ENCODE data around the gene MEF2D.
A peak's percentile ranks its signal among the peaks of the same experiment; 100 is the strongest.

Gene MEF2D

DNA sequence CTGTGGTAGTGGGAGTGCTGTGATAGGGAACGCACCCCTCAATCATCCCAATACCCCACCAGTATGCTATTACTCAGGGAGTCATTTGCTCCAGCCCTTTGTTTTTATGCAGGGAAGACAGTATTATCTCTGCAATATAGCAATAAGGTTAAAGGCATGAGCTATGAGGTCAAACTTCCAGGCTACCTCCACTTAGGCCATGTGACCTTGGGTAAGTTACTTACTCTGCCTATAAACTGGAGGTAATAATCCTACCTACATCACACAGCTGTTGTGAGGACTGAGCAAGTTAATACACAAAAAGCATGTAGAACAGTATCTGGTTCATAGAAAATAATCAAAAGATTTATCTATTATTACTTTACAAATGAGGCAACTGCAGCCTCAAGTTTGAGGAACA, 30.1 kb downstream of the MEF2D start:
- no peak for DNase-seq (ENCODE audit: low read depth)
- TF ChIP-seq, protein P1, sequence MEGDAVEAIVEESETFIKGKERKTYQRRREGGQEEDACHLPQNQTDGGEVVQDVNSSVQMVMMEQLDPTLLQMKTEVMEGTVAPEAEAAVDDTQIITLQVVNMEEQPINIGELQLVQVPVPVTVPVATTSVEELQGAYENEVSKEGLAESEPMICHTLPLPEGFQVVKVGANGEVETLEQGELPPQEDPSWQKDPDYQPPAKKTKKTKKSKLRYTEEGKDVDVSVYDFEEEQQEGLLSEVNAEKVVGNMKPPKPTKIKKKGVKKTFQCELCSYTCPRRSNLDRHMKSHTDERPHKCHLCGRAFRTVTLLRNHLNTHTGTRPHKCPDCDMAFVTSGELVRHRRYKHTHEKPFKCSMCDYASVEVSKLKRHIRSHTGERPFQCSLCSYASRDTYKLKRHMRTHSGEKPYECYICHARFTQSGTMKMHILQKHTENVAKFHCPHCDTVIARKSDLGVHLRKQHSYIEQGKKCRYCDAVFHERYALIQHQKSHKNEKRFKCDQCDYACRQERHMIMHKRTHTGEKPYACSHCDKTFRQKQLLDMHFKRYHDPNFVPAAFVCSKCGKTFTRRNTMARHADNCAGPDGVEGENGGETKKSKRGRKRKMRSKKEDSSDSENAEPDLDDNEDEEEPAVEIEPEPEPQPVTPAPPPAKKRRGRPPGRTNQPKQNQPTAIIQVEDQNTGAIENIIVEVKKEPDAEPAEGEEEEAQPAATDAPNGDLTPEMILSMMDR (conservative IDR thresholded peaks at IDR 0.05; ENCODE audit: low read depth, low read length) = no peak
- no peak overlapping the region for H3K4me3 ChIP-seq (ENCODE audit: low read depth, low read length)

DNA sequence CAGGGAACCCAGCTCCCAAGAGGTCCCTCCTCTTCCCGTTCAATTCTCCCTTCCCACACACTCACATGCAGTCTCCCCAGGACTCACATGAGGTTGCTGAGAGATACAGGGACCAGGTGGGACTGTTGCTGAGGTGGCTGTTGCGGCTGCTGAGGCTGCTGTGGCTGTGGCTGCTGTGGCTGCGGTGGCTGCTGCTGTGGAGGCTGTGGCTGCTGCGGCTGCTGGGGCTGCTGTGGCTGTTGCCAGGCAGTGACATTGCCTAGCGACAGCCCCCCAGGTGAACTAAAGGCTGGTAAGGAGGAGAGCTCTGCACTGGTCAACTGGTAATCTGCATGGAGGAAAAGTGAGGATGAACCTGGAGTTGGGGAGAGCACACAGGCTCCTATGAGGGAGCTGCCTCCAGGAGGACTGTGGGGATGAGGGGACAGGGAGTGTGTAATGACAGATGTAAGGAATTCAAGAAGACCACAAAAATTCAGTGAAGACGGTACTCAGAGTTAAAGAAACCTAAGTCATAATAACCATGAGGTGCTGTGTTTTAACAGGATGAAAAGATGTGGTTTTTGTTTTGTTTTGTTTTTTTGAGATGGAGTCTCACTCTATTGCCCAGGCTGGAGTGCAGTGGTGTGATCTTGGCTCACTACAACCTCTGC, 31.8 kb downstream of the MEF2D start:
- no peak for DNase-seq (ENCODE audit: low read depth)
- TF ChIP-seq, protein P1 (conservative IDR thresholded peaks at IDR 0.05; ENCODE audit: low read depth, low read length) = no peak

DNA sequence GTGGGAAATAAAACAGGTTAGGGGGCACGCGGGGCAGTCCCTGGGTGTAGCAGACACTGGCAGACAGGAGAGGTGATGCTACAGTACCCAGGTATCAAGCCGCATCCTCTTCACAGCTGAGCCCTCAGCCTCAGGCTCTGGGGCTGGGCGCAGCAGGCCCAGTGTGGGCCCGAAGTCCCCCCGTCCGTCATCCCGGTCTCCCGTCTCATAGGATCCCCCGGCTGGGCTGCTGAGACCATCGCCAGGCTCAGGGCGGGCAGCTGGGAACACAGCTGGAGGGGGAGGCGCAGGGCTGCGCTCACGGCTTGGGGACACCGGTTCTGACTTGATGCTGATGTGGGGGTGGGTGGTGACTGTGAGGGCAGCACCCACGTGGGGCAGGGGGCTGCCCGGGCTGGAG, 32.7 kb downstream of the MEF2D start:
- H3K4me3 ChIP-seq (ENCODE audit: low read depth, low read length) = no peak overlapping the region
- no peak for DNase-seq (ENCODE audit: low read depth)
- TF ChIP-seq, protein P1 (conservative IDR thresholded peaks at IDR 0.05; ENCODE audit: low read depth, low read length) = no peak

More for the DNA sequence above, 31.8 kb downstream of the MEF2D start:
- H3K4me3 ChIP-seq (ENCODE audit: low read depth, low read length) = no peak overlapping the region

DNA sequence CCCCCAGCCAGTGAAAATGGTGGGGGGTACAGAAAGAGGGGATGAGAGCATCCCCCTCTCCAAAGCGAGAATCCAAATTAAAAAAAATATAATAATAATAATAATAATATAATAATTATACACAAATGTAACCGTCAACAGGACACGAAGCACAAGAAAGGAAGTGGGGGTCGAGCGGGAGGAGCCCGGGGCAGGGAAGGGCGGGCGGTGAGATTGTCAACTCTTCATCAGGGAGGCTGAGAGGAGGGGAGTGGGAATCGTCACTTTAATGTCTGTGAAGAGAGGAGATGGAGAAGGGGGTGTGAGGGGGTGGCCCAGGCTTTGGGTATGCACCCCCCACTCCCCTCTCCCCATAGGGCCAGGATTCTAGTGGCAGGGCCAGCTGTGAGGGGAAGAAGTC, 33.2 kb downstream of the MEF2D start:
- DNase-seq (ENCODE audit: low read depth) = no peak
- TF ChIP-seq, protein P1 (conservative IDR thresholded peaks at IDR 0.05; ENCODE audit: low read depth, low read length) = no peak
- no peak overlapping the region for H3K4me3 ChIP-seq (ENCODE audit: low read depth, low read length)

DNA sequence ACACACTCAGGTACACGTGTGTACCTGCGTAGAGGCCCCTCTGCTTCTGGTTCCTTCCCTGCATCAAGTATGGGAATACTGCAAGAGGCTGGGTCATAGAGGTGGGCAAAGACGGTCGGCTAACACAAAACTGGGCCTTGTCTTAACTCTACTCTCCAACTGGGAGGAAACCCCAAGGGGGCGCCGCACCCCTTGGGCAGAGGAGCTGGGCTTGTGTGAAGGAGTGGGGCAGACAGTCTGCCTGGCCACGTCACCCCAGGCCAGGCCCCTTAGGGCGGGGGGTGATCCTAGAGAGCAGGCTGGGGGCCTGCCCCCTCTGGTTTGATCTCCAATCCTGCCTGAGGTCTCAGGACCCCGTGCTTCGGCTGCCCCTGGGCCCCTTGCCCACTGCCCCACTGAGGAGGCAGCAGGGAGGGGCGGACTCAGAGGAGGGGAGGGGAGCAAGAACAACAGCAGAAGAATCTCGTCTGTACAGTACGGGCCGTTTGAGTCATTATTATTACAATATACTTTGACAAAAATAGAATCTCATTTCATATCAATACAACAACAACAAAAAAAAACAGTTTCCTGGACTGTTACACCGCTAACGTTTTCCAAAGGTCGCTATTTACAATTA, 34.7 kb downstream of the MEF2D start:
- TF ChIP-seq, protein P1 (conservative IDR thresholded peaks at IDR 0.05; ENCODE audit: low read depth, low read length) = peak; percentile 48
- no peak overlapping the region for H3K4me3 ChIP-seq (ENCODE audit: low read depth, low read length)
- peak; percentile 48 for DNase-seq (ENCODE audit: low read depth)

DNA sequence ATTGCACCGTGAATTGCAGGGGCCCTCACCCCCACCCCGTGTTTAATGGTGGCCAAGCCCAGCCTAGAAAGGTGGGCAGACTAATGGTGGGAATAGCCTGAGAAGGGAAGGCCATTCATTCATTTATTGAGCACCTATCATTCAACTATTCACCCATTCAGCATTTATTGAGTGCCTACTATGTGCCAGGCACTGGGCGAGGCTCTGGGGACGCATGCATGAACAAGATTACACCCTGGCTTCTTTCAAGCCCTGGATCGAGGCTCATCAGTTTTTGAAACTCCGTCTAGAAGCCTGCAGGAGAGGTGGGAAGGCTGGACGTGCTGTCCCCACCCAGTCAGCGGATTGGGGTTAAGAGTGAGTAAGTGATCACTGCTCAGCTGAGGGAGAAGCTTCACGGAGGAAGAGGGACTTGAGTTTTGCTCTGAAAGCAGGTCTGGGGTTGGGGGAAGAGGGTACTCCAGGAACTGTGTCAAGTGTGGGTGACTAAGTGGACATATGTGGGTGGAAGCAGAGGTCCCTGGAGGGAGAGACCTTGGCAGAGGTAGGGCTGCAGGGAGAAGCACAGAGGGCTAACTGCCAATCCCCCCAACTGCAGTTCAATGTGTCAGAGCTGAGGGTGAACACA, 35.6 kb downstream of the MEF2D start:
- DNase-seq (ENCODE audit: low read depth) = peak; percentile 48
- H3K4me3 ChIP-seq (ENCODE audit: low read depth, low read length) = no peak overlapping the region
- TF ChIP-seq, protein P1 (conservative IDR thresholded peaks at IDR 0.05; ENCODE audit: low read depth, low read length) = no peak

Measured in choroid plexus epithelial cell (primary cell).